Measurements from ENCODE around the gene AP5S1. TPM values are rescaled to one million over a fixed set of nuclear protein-coding genes. Genes with fewer than 3 reads are reported as not detected.

Gene AP5S1
- total and polyA plus RNA-seq, 10 of the 15 experiments (the other 5 are each of a cell fraction or from before 2014, with no cell fraction given): 3.8 to 13.2 (median 7.8) TPM

- Histone ChIP-seq H2AFZ (ENCODE audit: control insufficient read depth, low read depth, low read length) (no peak overlapping the region), H3K9me3 (replicated peaks; ENCODE audit: control insufficient read depth, insufficient read depth, low read length) (no peaks in the 10 kb centered on the region), H3K79me2 (ENCODE audit: control insufficient read depth, insufficient read depth, low read length) (peaks cover 7% of the 10 kb centered on the region), H3K27me3 (replicated peaks in 1 of 2; ENCODE audit: control insufficient read depth in 2 of 2, insufficient read depth in 2 of 2, low read length in 1 of 2) (no peaks in the 10 kb centered on the region), H3K4me2 (ENCODE audit: control insufficient read depth, insufficient read depth) (no peak overlapping the region), H4K20me1 (ENCODE audit: control insufficient read depth, insufficient read depth) (no peaks in the 10 kb centered on the region), H3K36me3 (ENCODE audit: control insufficient read depth in 2 of 2, insufficient read depth in 2 of 2, low read length in 1 of 2) (peaks cover 5 to 9% of the 10 kb centered on the region in 2 experiments), H3K9ac (ENCODE audit: control insufficient read depth, insufficient read depth, low read length) (no peak overlapping the region), H3K4me1 (ENCODE audit: control insufficient read depth, insufficient read depth, low read length) (no peaks in the 10 kb centered on the region; the same call in 1 of the 2 replicates), H3K4me3 (no peak overlapping the region), H3K27ac (ENCODE audit: control insufficient read depth, insufficient read depth) (no peak overlapping the region)
- SMC1A ChIA-PET (ENCODE audit: uncharacterized antibody, unreplicated experiment): interaction anchor here (0.8 kb wide), 1 partner anchor 184 kb away, joined by 3 read pairs; no protein-coding TSS in a partner anchor
- FAIRE-seq: no peak
- intact Hi-C loops (cut with micrococcal nuclease; ENCODE audit: unreplicated experiment) (no loop called here), in situ Hi-C loops (cut with MboI) (no loop called here)
- no peak for ATAC-seq
- no peak for TF ChIP-seq JUNB (IDR thresholded peaks at IDR 0.05)
- no peak for DNase-seq (ENCODE audit: low read depth, low spot score)
- RAD21 ChIA-PET (ENCODE audit: unreplicated experiment): no interaction called here
- WGBS (ENCODE audit: insufficient coverage, insufficient replicate concordance, low lambda C conversion rate, missing lambda C conversion rate): 79% methylated on average over 7 of the region's 7 CpGs
- POLR2A ChIA-PET: interaction anchor here (0.6 kb wide), 1 partner anchor 68 kb away, joined by 4 read pairs; no protein-coding TSS in a partner anchor
- CTCF ChIA-PET: interaction anchor here (0.8 to 2.9 kb wide), 3 partner anchors 29 to 39 kb away, joined by 4 to 12 read pairs (median 8); partner anchors contain the start of gene CENPB
- no TSS peak for BruUV-seq (replicated peaks)
Measured at GRCh38 chr20:3825526-3825925, 5.2 kb downstream of the AP5S1 start.

GRCh38 chr20:3826420-3826819 is 6.1 kb downstream of the AP5S1 start:
- SMC1A ChIA-PET (ENCODE audit: uncharacterized antibody, unreplicated experiment): interaction anchor here (1.3 kb wide), 1 partner anchor 8 kb away, joined by 3 read pairs; no protein-coding TSS in a partner anchor
- no TSS peak for BruUV-seq (replicated peaks)

More at GRCh38 chr20:3826420-3826819, 6.1 kb downstream of the AP5S1 start:
- TF ChIP-seq SPI1 (IDR thresholded peaks at IDR 0.05; ENCODE audit: borderline replicate concordance, insufficient read depth, low read depth, low read length) (no peak), CTCF (IDR thresholded peaks at IDR 0.05 in 2 of 3, conservative IDR thresholded peaks at IDR 0.05 in 1 of 3; ENCODE audit: control insufficient read depth in 2 of 3, extremely low read depth in 1 of 3, insufficient read depth in 1 of 3, low read depth in 3 of 3, low read length in 3 of 3) (0 out of 6 replicates have a peak, but pooled peaks of 1 of the 3 experiments have one; percentile 5), NFXL1 (IDR thresholded peaks at IDR 0.05; ENCODE audit: borderline replicate concordance) (no peak), MLLT1 (IDR thresholded peaks at IDR 0.05) (no peak), SIX5 (IDR thresholded peaks at IDR 0.05; ENCODE audit: low read depth, low read length, severe bottlenecking) (no peak), FOXK2 (IDR thresholded peaks at IDR 0.05) (no peak)
- ATAC-seq: peak; percentile 52; the same call in 2 of the 3 replicates
- Histone ChIP-seq H4K20me1 (ENCODE audit: control insufficient read depth, insufficient read depth) (no peaks in the 10 kb centered on the region), H3K4me2 (ENCODE audit: control insufficient read depth, insufficient read depth) (no peak overlapping the region), H3K79me2 (ENCODE audit: control insufficient read depth, insufficient read depth, low read length) (peaks cover 2% of the 10 kb centered on the region; the same call in 1 of the 2 replicates), H3K27me3 (replicated peaks in 1 of 2; ENCODE audit: control insufficient read depth in 2 of 2, insufficient read depth in 2 of 2, low read length in 1 of 2) (no peaks in the 10 kb centered on the region), H3K36me3 (ENCODE audit: control insufficient read depth in 2 of 2, insufficient read depth in 2 of 2, low read length in 1 of 2) (peaks cover 5 to 9% of the 10 kb centered on the region in 2 experiments), H3K9me3 (replicated peaks; ENCODE audit: control insufficient read depth, insufficient read depth, low read length) (no peaks in the 10 kb centered on the region), H3K9ac (ENCODE audit: control insufficient read depth, insufficient read depth, low read length) (no peak overlapping the region), H3K4me3 (no peak overlapping the region), H3K4me1 (ENCODE audit: control insufficient read depth, insufficient read depth, low read length) (no peaks in the 10 kb centered on the region; the same call in 1 of the 2 replicates), H2AFZ (ENCODE audit: control insufficient read depth, low read depth, low read length) (no peak overlapping the region), H3K27ac (ENCODE audit: control insufficient read depth, insufficient read depth) (no peak overlapping the region)
- ChIA-PET CTCF (interaction anchor here (0.5 to 2.9 kb wide), 5 partner anchors 28 to 180 kb away, joined by 3 to 12 read pairs (median 4); partner anchors contain the start of gene CENPB), RAD21 (ENCODE audit: unreplicated experiment) (interaction anchor here (0.6 to 1.3 kb wide), 2 partner anchors 40 to 76 kb away, joined by 3 to 4 read pairs; partner anchors contain the start of gene CENPB), POLR2A (no interaction called here)
- no peak for FAIRE-seq
- intact Hi-C loops (cut with micrococcal nuclease; ENCODE audit: unreplicated experiment) (no loop called here), in situ Hi-C loops (cut with MboI) (no loop called here)
- 22% methylated on average over 4 of the region's 4 CpGs for WGBS (ENCODE audit: insufficient coverage, insufficient replicate concordance, low lambda C conversion rate, missing lambda C conversion rate)
- no peak for DNase-seq (ENCODE audit: low read depth, low spot score)
